Thyroid gland (tissue), 4 donors: ENCODE measurements around the gene GCK.

Source experiments
- CTCF ChIP-seq, 6 experiments: fragments of 200-600 bp in 3 of 6; fragments of 450-650 bp in 3 of 6; sonication (generic) in 3 of 6; IDR thresholded peaks; one replicate each; pipeline ENCODE4 v1.5.1; 2016 to 2019; ENCODE audit warnings: antibody characterized with exemption in 6 of 6, mild to moderate bottlenecking in 2 of 6, inconsistent platforms in 1 of 6, moderate library complexity in 1 of 6
- POLR2A ChIP-seq, 2 donors: fragments of 450-650 bp; IDR thresholded peaks; one replicate each; pipeline ENCODE4 v1.6.1; 2017; ENCODE audit warnings: antibody characterized with exemption in 2 of 2, mild to moderate bottlenecking in 2 of 2, moderate library complexity in 1 of 2

DNA sequence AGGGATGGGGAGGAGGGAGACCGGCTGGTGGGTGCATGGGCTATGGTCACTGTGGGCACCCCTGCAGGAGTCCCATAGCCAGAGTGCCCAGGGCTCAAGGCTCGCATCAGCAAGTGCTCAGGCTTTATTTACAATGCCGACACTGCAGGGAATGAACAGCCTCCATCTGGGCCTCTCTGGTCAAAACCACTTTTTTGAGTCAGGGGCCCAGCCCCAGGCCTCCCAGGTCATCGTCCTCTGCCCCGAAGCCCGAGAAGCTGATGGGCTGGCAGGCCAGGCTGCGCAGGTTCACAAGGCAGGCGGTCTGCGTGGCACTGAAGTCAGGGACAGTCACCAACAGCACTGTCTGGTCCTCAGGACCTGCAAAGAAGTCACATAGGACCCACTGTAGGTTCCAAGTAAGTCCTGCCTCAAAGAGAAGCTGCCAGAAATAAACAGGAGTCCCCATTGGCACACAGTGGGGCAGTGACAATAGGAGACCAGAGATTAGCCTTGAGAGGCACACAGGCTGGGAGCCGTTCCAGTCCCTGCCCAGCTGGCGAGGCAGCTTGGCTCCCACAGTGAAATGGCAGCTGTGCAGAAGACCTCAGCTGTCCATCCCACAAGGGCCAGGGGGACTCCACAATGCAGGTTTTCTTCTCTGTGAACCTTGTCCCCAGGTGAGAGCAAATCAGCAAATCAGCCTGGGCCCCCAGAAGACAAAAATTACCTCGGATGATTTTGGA lies 74.5 kb downstream of the GCK start:
- no peak for TF ChIP-seq CTCF (IDR thresholded peaks at IDR 0.05)
- no peak for TF ChIP-seq POLR2A (IDR thresholded peaks at IDR 0.05)
